ENCODE data around the gene KCNMA1.

The KCNMA1 gene

GRCh38 chr10:76998451-76998850, 639.2 kb downstream of the KCNMA1 start:
- FAIRE-seq (no peak), DNase-seq (ENCODE audit: insufficient read length, low spot score) (no peak)

DNA sequence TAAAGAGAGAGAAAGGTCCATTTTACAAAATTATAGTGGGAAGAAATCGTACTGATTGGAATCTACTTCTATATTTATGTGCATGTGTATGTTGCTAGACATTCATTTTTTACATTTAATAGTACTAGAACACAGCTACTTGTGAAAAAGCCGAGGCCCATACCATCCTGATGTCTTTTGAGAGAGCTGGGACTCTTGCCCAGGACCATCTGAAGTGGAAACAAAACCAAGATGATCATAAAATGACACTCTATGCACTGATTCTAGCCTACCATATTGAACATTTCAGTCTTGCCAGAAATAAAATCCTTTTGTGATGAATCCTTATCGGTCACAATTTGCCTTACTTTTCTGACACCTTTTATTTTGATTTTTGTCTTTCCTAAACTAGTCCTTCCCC, 640.0 kb downstream of the KCNMA1 start:
- no peak for FAIRE-seq
- DNase-seq (ENCODE audit: insufficient read length, low spot score), result no peak

- FAIRE-seq, result no peak
- DNase-seq (ENCODE audit: insufficient read length, low spot score), result no peak
Measured at GRCh38 chr10:76995023-76995422, 642.6 kb downstream of the KCNMA1 start.

DNA sequence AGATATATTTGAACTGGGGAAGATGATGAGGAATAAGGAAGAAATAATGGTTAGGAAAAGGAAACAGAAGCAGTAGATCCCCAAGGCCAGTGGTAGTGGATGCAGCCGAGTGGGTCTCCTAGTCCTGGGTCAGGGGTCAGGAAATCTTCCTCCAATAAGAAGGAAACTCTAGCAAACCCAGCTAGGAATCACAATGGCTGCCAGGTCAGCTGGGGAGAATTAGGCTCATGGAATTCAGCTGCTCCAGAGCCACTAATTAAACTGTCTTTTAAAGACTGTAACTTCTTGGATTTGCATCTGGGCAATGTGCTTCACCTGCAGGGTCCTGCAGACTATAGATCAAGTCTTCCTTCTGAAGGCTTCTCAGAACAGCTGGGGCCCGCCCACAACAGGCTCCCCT, 644.4 kb downstream of the KCNMA1 start:
- FAIRE-seq (no peak), DNase-seq (ENCODE audit: insufficient read length, low spot score) (no peak)

DNA sequence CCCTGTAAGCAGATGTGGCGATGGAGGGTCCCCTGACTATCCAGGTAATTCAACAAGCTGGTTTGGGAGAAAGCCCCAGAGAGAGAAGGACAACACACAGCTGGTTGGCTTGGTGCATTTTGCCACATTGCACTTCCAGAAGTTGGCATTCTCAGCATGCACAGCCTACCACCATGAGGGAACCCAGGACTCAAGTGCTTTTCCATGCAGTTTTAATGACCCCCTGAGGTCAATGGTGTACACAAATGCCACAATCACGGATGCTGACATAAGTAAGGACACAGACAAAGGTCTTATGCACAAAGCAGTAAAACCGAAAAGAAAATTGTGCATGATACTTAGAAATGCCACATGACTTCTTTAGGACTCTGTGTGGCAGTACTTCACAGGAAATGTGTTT, 645.1 kb downstream of the KCNMA1 start:
- DNase-seq (ENCODE audit: insufficient read length, low spot score), result no peak
- no peak for FAIRE-seq

GRCh38 chr10:76991621-76992020, 646.0 kb downstream of the KCNMA1 start:
- DNase-seq (ENCODE audit: insufficient read length, low spot score), result no peak
- FAIRE-seq, result no peak

- no peak for FAIRE-seq
- no peak for DNase-seq (ENCODE audit: insufficient read length, low spot score)
Measured at GRCh38 chr10:76990561-76990960, 647.0 kb downstream of the KCNMA1 start.

DNA sequence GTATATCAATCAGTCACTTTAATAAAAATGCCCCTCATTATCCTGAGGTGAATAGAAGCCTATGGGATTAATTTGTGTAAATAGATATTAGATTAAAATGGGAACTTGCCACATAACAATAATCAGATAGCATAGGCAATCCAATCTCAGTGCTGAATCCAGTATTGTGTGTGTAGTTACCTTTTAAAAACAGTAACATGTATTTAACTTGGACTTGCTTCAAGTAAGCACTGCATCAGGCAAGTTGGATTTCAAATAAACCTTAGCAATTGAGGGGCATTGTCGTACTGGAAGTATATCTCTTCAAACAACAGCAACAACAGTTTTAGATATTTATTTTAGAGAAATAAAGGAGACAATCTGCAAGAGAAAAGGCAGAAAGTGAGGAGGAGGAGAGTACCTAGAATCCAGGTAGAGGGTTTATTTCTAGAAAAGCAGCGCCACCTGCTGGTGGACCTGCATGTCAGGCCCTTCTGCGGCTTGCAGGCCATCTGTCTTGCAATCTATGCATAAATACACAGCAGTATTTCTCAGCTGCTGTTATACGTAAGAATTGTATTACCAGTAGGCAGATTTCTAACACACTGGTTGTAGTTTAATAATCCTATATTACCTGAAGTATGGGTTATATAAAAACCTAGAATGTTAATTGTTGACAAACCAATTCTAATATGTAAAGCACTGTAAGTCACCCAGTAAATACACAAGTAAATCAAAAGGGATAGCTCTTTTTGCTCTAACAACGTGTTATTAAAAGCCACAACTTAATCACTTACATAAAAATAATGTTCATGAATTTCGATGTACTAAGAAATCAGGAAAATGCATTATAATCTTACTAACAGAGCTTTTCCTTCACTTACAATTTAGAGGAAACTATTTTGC, 652.8 kb downstream of the KCNMA1 start:
- FAIRE-seq (peak; percentile 20), DNase-seq (ENCODE audit: insufficient read length, low spot score) (peak; percentile 60)

GRCh38 chr10:76983624-76984023, 654.0 kb downstream of the KCNMA1 start:
- FAIRE-seq (no peak), DNase-seq (ENCODE audit: insufficient read length, low spot score) (no peak)

GRCh38 chr10:76982671-76983070, 654.9 kb downstream of the KCNMA1 start:
- no peak for FAIRE-seq

DNA sequence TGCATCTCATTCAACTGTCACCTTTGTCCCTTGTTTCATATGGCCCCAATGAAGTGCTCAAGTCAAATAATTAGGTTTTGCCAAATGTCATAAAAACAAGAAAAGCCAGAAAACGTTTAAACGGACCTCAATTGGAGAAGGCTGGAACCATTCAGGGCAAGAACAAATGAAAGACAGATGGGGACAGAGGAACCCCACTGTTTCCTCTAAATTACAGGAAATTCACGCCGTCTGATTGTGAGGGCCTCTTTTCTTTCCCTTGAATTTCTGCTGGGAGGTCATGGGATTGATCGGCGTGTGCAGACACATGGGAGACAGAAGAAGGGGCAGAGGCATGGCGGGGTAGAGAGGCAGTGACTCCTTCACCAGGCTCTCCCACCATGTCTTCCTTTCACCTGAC, 656.4 kb downstream of the KCNMA1 start:
- FAIRE-seq (no peak), DNase-seq (ENCODE audit: insufficient read length, low spot score) (no peak)

More at GRCh38 chr10:76982671-76983070, 654.9 kb downstream of the KCNMA1 start:
- no peak for DNase-seq (ENCODE audit: insufficient read length, low spot score)

GRCh38 chr10:76977901-76978300, 659.7 kb downstream of the KCNMA1 start:
- FAIRE-seq, result no peak
- no peak for DNase-seq (ENCODE audit: insufficient read length, low spot score)

DNA sequence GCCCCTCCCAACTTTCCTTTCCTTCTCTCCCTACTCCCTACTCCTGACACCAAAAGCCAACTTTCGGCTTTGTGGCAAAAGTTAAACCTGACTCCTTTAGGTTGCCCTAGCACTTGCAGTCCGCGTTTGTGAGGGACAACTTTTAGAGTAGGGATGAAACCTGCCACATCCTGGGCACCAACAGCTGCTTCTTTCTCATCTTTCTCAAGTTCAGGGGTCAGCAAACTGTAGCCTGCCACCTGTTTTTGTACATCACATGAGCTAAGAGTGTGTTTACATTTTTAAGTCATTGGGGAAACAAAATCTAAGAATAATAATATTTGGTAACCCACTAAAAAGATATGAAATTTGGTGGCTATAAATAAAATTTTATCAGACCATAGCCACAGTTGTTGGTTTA, 660.6 kb downstream of the KCNMA1 start:
- FAIRE-seq, result no peak

DNA sequence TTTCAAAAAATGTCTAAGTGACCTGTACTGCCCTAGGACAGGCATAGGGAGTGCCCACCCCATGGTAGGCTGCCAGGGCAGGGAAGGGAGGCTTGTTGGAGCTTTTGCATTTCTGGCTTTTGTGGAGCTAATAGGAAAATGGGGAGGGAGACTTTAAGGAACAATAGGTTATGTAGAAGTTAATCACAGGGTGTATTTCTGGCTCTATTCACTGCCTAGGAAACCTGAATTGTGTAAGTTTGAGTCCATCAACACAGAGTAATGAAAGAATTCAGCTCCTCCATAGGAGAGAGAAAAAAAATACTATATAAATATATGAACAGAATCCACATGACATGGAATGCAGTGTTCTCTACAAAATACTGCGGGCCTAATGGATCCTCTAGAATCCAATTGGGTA, 661.5 kb downstream of the KCNMA1 start:
- FAIRE-seq (no peak), DNase-seq (ENCODE audit: insufficient read length, low spot score) (no peak)

More for the DNA sequence above, 660.6 kb downstream of the KCNMA1 start:
- DNase-seq (ENCODE audit: insufficient read length, low spot score), result no peak

- FAIRE-seq (no peak), DNase-seq (ENCODE audit: insufficient read length, low spot score) (no peak)
Measured at GRCh38 chr10:76975126-76975525, 662.5 kb downstream of the KCNMA1 start.

DNA sequence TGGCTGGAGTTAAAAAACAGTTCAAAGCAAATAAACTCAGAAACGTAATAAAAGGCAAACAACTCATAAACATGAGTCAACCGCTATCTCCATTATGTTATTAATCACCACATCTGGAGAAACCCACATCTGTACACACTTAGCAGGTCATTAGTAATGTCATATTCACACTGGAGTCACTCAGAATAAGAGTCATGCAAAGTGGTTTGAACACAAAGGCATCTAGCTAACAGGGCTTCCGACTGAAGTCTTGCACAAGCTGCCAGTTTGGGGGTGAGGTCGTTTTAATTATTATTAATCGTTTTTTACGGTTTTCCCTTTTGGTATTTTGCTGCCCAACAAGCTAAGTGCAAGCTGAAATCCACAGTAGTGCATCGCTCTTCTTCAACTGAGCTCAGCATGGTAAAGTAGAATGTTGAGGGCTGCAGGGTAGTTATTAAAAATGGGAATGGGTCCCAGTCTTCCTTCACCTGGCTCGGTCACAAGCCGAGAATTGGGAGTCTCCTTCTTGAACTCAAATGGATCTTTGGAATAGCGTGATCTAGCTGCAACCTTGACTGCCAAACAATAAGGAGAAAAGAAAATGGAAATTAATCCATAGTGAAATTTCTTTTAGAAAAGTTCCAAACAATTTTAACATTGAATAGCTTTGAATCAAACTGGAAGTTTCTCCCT, 663.5 kb downstream of the KCNMA1 start:
- FAIRE-seq (no peak), DNase-seq (ENCODE audit: insufficient read length, low spot score) (no peak)

GRCh38 chr10:76973091-76974016, 664.3 kb downstream of the KCNMA1 start:
- FAIRE-seq (no peak), DNase-seq (ENCODE audit: insufficient read length, low spot score) (no peak)

- FAIRE-seq (no peak), DNase-seq (ENCODE audit: insufficient read length, low spot score) (no peak)
Measured at GRCh38 chr10:76972541-76972940, 665.1 kb downstream of the KCNMA1 start.

DNA sequence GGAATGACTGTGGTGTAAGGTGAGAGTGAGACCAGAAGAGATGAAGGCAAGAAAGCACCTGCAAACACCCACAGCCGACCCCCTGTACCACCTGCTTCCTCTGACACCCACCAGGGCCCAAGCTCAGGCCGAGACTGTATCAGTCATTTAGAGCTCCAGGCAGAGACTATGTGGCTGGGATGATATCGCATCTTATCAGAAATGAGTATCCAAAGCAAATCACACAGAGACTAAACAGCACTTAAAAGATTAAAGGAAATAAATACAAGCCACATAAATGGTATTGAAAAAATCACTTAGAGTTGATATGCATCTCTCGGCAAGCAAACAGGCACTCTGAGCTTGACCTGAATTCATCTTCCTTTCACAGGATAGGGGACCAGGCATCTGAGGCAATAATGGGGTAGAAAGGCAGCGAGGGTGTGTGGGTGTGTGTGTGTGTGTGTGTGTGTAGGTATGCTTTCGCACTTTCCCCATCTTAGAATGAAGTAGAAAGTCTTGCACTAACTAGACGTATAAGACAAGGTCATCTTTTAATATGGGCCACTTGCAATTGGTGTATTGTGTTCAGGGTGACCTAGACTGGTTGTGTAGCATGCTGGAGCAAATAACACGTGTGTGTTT, 665.9 kb downstream of the KCNMA1 start:
- no peak for DNase-seq (ENCODE audit: insufficient read length, low spot score)
- no peak for FAIRE-seq

DNA sequence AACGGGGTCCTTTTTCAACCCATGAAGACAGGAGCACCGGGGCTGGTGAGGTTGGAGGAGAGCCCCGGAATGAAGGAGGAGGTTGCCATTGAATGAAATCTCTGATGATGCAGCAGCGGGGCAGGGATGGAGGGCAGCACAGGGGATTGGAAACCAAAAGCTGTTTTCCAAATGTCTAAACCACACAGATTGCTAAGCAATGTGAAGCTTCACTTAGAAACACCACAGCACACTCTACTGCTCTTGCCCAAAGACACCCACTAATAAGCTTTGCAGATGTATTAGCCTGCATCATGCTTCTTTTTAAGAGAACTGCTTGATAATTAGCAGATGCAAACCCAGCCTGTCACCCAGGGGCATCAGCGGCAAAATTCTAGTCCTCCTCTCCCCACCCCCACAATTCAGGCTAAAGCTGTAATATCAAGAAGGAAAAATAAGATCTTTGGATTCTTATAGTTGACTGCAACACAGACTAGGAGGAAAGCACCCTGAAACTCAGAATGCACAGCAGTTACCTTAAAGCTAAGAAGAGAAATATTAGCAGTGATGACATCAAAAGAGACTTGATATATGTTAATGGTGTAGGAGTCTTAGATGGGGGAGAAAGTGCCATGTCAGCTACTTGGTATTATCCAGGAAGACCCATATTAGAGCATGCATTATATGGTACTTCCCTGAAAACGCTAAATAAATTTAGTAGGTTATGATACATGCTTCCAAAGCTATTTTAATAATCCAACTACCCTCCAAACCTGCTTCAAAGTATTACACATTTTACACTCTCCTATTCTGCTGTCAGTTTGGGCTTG, 666.7 kb downstream of the KCNMA1 start:
- FAIRE-seq (no peak), DNase-seq (ENCODE audit: insufficient read length, low spot score) (no peak)
